Uterus (tissue), 2 donors: ENCODE results near the gene TRAF3IP3.

Experiments
- POLR2A ChIP-seq, 2 donors: fragments of 450-650 bp; IDR thresholded peaks; one replicate each; pipeline ENCODE4 v1.6.1; 2016; ENCODE audit warnings: antibody characterized with exemption in 2 of 2, mild to moderate bottlenecking in 1 of 2, moderate library complexity in 1 of 2
- TF ChIP-seq, protein P1 (sequence below), 4 experiments: fragments of 200-600 bp in 2 of 4; fragments of 450-650 bp in 2 of 4; sonication (generic) in 2 of 4; IDR thresholded peaks; one replicate each; pipeline ENCODE4 v1.5.1; 2016 to 2019; ENCODE audit warnings: antibody characterized with exemption in 4 of 4, mild to moderate bottlenecking in 2 of 4, moderate library complexity in 1 of 4

DNA sequence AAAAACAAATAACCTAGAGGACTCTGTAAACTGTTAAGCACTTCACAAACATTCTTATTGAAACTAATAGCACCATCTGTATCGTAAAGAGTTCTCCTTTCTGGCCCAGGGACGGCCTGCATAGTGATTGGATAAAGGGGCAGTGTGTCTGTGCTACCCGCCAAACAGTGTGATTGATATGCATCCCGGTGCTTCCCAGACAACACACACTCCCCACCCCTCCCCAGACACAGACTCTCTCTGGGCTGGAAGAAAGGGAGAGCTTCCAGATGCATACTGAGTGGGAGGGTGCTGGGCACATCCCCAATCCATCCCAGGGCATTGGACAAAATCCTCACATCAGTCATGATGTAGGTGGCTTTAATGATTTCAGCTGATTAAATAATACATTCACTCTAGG lies 47.6 kb upstream of the TRAF3IP3 start:
- TF ChIP-seq, protein P1, sequence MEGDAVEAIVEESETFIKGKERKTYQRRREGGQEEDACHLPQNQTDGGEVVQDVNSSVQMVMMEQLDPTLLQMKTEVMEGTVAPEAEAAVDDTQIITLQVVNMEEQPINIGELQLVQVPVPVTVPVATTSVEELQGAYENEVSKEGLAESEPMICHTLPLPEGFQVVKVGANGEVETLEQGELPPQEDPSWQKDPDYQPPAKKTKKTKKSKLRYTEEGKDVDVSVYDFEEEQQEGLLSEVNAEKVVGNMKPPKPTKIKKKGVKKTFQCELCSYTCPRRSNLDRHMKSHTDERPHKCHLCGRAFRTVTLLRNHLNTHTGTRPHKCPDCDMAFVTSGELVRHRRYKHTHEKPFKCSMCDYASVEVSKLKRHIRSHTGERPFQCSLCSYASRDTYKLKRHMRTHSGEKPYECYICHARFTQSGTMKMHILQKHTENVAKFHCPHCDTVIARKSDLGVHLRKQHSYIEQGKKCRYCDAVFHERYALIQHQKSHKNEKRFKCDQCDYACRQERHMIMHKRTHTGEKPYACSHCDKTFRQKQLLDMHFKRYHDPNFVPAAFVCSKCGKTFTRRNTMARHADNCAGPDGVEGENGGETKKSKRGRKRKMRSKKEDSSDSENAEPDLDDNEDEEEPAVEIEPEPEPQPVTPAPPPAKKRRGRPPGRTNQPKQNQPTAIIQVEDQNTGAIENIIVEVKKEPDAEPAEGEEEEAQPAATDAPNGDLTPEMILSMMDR (IDR thresholded peaks at IDR 0.05), result no peak
- TF ChIP-seq POLR2A (IDR thresholded peaks at IDR 0.05), result no peak
